Mesodermal cell (in vitro differentiated cells): Measurements from ENCODE around the gene SRGAP2.
"Not testable (repeated sequence)": the region's sequence is repeated elsewhere in the genome, so short reads cannot be mapped to it uniquely, and the experiment has no call there.

Experiments used
- H3K27ac ChIP-seq: 2 replicates; pipeline ENCODE4 v1.7.0; 2013; ENCODE audit warnings: mild to moderate bottlenecking, low read depth, low read length, moderate library complexity; ENCODE audit not compliant: severe bottlenecking
- H3K36me3 ChIP-seq: 2 replicates; pipeline ENCODE4 v1.7.1; 2013; ENCODE audit warnings: mild to moderate bottlenecking, low read length, moderate library complexity; ENCODE audit not compliant: control insufficient read depth, insufficient read depth
- H3K4me1 ChIP-seq: one replicate; pipeline ENCODE4 v1.7.1; 2013; ENCODE audit warnings: mild to moderate bottlenecking, low read length; ENCODE audit not compliant: insufficient read depth, control insufficient read depth, poor library complexity, severe bottlenecking
- H3K4me3 ChIP-seq: 2 replicates; pipeline ENCODE4 v1.7.0; 2013; ENCODE audit warnings: low read length, control low read depth, mild to moderate bottlenecking; ENCODE audit not compliant: insufficient read depth, poor library complexity, severe bottlenecking; ENCODE audit errors: extremely low read depth
- H3K9me3 ChIP-seq: 2 replicates; pipeline ENCODE4 v1.7.1; 2013; ENCODE audit warnings: mild to moderate bottlenecking, low read length, moderate library complexity; ENCODE audit not compliant: control insufficient read depth
- WGBS, 2 experiments: methylation state at CpG; one replicate each; pipeline ENCODE4 v1.1.5; 2013; ENCODE audit warnings: missing lambda C conversion rate in 2 of 2; ENCODE audit not compliant: insufficient coverage in 2 of 2; 5-methylcytosine and 5-hydroxymethylcytosine counted together

The SRGAP2 gene

DNA sequence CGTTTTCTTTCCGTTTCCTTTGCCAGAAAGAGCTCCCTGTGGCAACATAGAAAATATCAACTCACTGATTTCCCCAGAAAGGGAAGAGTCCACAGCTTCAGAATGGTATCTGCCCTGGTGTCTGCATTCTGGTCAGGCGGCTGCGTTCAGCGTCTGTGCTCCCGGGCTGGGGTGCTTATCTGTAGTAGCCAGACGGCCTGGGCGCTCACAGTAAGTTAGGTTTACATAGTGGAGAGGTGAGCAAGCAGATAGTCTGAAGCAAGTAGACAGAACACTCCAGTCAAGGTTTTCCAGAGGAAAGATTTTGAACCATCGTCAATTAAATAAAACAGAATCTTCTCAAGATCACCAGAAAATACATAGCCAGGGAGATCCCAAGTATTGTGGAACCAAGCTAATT is 28.6 kb downstream of the SRGAP2 start:
- 80% methylated on average over 1 of the region's 9 CpGs; no CpG with 5 or more reads in 1 of the 2 experiments for WGBS, 2 experiments
- not testable (repeated sequence) for H3K9me3 ChIP-seq, H3K4me1 ChIP-seq, H3K36me3 ChIP-seq, H3K4me3 ChIP-seq, H3K27ac ChIP-seq

DNA sequence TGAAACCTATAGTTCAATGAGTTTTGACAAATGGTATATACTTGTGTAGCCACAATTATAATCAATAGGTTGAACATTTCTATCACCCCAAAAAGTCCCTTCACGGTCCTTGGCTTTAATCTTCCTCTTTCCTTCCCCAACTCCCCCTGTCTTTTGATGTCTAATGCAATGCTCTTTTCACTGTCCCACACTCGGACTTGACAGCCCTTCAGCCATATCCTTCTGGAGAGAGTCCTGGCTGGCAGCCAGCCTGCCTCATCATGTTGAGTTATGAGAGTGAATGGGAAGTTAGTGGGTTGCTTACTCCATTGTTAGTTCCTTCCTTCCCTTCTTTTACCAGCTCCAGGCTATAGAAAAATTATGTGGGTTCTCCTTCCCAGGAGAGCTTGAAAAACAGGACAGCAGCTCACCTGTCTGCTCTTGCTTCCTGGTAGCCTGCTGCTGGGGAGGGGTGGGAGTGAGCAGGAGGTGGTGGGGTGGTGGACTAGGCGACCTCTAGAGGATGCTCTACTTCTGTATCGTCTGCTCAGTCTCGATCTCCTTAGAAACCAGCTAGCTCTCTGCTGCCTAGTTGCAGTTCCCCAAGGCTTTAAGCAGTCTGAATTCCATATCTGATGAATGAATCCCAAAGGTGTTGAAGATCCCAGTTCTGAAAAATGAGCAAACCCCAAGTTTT is 29.8 kb downstream of the SRGAP2 start:
- H3K4me1 ChIP-seq, H3K27ac ChIP-seq, H3K4me3 ChIP-seq, H3K36me3 ChIP-seq, H3K9me3 ChIP-seq: not testable (repeated sequence)
- WGBS, 2 experiments = no CpG with 5 or more reads among the region's 5 CpGs

DNA sequence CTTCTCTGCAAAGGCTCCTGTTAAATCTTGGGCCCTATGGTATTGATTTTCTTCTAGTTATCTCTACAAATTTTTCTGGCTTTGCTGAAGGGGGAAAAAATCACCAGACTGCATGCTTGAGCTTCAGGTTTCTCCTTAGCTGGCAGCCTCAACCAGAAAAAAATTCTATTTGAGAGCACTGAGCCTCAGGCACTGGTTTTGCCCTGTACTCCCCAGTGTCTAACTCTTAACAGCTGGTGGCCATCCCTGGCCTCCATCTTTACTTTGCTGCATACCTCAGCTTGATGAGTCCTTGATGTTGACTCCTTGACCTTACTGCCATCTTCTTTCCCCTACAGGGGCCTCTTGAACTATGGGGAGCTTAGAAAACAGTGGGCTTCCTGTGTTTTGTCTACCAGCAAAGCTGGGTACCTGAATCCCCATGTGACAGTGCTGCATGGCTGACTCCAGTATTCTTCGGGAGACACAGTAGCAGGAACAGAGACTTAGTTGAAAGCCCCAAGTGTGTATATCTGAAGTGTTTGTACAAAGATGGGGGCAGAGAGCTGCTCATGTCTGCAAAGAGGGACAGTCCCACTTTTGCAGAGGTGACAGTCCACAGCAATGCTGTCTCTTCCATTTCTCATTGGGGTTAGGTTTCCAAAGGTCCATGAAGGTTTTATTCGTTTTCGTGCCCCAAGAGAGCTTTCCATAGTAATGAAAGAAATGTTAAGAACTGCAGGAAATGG is 31.0 kb downstream of the SRGAP2 start:
- not testable (repeated sequence) for H3K4me1 ChIP-seq, H3K4me3 ChIP-seq, H3K27ac ChIP-seq, H3K9me3 ChIP-seq, H3K36me3 ChIP-seq
- no CpG with 5 or more reads among the region's 3 CpGs for WGBS, 2 experiments

DNA sequence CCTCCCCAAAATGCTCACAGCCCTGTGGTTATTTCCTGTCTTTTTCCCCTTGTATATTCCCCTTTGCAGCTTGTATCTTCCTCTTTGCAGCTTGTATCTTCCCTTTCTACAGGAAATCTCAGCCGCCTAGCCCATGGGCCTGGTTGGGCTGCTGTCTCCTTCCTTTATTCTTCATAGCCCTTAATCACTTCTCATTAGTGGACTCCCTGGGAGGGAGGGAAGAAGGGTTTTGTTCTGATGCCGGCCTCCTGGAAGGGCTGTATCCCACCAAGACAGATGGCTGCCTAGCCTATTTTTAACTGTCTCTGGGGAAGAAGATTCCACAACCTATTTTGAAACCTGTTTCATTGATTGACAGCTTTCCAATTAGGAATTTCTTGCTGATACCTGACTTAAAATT is 31.8 kb downstream of the SRGAP2 start:
- no CpG with 5 or more reads among the region's 2 CpGs for WGBS, 2 experiments
- not testable (repeated sequence) for H3K9me3 ChIP-seq, H3K36me3 ChIP-seq, H3K27ac ChIP-seq, H3K4me1 ChIP-seq, H3K4me3 ChIP-seq

DNA sequence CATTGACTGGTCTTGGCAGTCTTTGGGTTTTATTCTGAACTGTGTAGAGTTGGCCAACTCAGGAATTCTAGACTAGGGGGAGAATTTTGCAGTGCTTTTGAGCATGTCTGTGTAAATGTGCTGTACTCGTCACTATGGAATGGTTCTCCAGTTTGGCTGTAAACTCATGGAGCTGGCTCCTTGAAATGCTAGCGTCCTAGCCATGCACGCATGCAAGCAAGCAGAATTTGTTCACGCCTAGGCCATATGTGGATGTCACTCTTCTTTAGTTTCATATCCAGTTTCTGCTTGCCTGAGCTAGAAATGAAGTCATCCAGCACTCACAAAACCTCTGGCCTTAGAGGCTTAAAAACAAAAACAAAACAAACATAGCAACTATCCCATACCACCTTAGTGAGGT is 36.9 kb downstream of the SRGAP2 start:
- not testable (repeated sequence) for H3K9me3 ChIP-seq, H3K4me1 ChIP-seq, H3K27ac ChIP-seq, H3K4me3 ChIP-seq, H3K36me3 ChIP-seq
- WGBS, 2 experiments = no CpG with 5 or more reads among the region's 4 CpGs

DNA sequence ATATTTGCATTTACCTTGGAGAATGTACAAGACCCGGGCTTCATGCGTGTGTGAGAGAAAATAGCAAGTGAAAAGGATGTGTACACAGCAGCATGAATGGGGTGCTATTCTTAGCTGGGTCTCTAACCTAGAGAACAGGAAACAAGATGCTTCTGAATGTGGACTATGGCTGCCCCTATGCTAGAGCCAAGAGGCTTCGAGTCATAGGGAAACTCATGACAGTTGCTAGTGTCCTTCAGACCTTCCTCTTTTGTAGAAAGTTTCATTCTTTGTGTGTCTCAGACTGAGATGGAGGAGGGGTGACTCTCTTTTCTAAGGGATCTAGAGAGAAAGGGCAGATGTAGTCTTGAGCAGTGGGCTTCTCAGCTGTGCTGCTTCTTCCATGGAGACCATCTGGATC is 40.0 kb downstream of the SRGAP2 start:
- WGBS, 2 experiments = 89 to 100% methylated on average over 1 of the region's 3 CpGs
- H3K4me3 ChIP-seq, H3K4me1 ChIP-seq, H3K27ac ChIP-seq, H3K9me3 ChIP-seq, H3K36me3 ChIP-seq: not testable (repeated sequence)

DNA sequence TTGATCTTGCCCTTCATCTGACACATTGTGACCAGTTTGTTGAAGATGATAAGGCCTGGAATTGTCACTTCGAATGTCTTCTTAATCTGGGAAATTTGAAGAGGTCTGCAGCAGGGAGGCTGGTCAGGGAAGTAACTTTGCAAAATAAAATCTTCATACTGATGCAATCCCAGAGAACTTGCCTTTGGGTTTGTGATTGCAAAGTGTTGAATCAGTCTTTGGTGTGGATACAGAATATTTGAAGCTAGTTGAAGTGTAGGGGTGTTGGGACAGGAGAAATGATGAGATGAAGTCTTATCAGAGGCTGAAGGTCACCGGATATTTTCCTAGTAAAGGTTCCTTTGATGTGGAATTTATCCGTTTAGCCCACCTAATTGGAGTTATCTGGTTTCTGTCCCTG is 42.1 kb downstream of the SRGAP2 start:
- WGBS, 2 experiments = no CpG with 5 or more reads among the region's 3 CpGs

DNA sequence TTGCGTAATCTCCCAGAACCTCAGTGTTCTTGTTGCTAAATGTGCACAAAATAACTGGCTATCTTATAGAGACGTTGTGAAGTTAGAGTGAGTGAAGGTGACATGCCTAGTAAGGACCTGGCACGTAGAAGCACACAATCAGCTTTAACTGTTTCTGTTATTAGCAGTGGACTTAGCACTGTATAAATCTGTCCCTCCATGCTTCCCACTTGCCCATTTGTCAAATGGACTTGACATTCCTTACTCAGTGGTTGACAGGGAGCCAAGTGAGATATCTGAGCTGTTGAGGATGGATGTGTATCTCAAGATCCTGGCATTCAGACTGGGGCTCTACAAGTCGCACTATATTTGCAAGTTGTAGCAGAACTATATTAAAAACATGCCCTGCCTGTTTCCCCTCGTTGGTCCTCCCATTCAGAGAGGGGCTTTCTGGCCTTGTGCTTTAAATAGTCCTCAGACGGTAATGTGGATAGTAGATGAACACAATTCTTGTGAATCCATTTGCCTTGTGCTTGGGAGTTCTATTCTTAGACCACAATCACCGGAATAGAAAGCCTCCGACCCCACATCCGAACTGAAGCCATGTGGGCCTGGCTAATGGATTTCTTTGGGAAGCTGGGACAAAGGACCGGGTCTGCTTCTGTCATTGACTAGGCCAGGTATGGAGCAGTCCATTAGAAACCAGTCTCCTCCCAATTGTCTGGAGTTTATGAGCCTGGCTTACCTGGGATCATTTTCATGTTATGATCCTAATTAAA is 43.0 kb downstream of the SRGAP2 start:
- H3K9me3 ChIP-seq, H3K36me3 ChIP-seq, H3K4me1 ChIP-seq, H3K27ac ChIP-seq, H3K4me3 ChIP-seq: not testable (repeated sequence)
- WGBS, 2 experiments = no CpG with 5 or more reads among the region's 10 CpGs

More for the DNA sequence above, 42.1 kb downstream of the SRGAP2 start:
- H3K27ac ChIP-seq, H3K36me3 ChIP-seq, H3K4me3 ChIP-seq, H3K4me1 ChIP-seq, H3K9me3 ChIP-seq: not testable (repeated sequence)

DNA sequence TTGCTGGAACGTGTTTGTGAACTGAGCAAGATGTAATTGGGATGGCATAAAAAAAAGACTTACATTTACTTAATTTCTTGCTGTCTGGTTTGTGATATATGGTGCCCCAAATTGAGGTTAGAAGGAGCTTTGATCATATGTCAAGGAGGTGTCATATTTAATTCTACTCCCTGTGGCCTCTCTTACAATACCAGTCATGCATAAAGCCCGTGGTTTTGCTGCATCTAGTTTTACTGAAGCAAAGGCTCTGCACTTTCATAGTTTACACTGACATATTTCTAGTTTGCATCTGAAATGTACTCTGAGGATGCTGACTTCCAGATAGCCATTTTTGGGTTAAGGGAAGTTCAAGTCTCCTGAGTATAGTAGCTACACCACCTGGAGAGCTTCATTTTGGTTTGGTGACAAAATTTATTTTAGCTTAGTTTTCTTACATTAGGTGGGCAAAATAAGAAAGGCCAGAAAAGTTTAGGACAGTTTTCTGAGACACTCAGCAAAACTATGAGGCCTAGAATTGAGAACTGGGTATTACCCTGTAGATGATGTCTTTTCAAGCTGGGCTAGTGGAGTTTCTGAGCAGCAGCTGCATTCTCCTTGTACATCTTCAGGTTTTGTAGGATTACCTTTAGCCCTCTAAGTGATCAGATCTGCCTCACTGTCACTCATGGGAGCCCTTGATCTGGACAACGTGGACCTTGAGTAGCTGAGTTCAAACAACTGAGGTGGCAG is 47.8 kb downstream of the SRGAP2 start:
- H3K27ac ChIP-seq, H3K4me3 ChIP-seq, H3K4me1 ChIP-seq, H3K9me3 ChIP-seq, H3K36me3 ChIP-seq: not testable (repeated sequence)
- WGBS, 2 experiments = 80% methylated on average over 1 of the region's 3 CpGs; no CpG with 5 or more reads in 1 of the 2 experiments

DNA sequence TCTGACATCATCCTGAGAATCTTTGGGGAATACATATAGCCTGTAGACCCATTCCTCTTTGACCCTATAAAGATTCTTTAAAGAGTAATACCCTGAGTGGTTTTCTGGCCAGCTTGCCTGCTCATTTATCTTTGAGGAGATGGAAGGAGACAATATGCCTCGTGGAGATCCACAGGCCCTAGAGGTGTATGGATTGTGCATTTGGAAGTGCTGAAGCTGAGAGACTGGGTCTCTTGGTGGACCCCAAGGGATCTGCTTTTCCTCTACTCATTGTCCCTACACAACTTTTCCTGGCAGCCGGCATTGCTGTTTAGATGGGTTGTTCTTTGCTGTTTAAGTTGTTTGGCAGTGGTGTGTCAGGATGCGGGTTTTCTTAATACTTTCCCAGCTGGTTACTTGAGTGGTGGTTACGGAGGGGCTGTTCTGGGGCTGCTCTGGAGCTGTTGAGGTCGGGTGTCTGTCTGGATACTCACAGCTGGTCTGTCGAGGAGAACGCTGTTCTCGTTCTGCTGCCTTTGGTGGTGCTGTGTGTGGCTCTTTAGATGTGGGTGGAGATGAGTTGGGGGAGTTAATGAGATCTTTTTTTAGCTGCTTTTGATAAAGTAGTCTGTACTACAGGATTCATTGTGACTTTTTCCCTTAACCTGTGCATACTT is 49.5 kb downstream of the SRGAP2 start:
- H3K4me1 ChIP-seq, H3K9me3 ChIP-seq, H3K27ac ChIP-seq, H3K4me3 ChIP-seq, H3K36me3 ChIP-seq: not testable (repeated sequence)
- WGBS, 2 experiments = 75 to 100% methylated on average over 1 to 2 of the region's 8 CpGs
